Measurements from ENCODE around the gene P2RY6. TPM values are rescaled to one million over a fixed set of nuclear protein-coding genes. Genes with fewer than 3 reads are reported as not detected.
A peak's percentile ranks its signal among the peaks of the same experiment; 100 is the strongest.
"Not testable (repeated sequence)": the region's sequence is repeated elsewhere in the genome, so short reads cannot be mapped to it uniquely, and the experiment has no call there.

P2RY6 gene
- total and polyA plus RNA-seq, 12 donors = 0.33 to 5.9 (median 3.9) TPM

GRCh38 chr11:73269459-73270015 is 2.6 kb upstream of the P2RY6 start:
- intact Hi-C loops (cut with DNase I) = no loop called here
- WGBS, 4 donors = 85 to 92% (median 87%) methylated on average over 7 of the region's 7 CpGs
- H3K4me1 ChIP-seq (replicated peaks in 1 of 2) = no peaks in the 10 kb centered on the region
- no peaks in the 10 kb centered on the region for H3K9me3 ChIP-seq (replicated peaks in 1 of 3)
- H3K4me3 ChIP-seq = no peak overlapping the region
- peaks cover 5% of the 10 kb centered on the region for H3K27me3 ChIP-seq
- TF ChIP-seq POLR2A (IDR thresholded peaks at IDR 0.05) (no peak), CTCF (IDR thresholded peaks at IDR 0.05) (no peak)
- H3K36me3 ChIP-seq (replicated peaks in 1 of 2) = no peaks in the 10 kb centered on the region
- no peak overlapping the region for H3K27ac ChIP-seq
- DNase-seq = peak in 3 of 7 donors; percentile 13 to 45 (median 17)

- no peaks in the 10 kb centered on the region for H3K27me3 ChIP-seq
- H3K4me1 ChIP-seq (replicated peaks in 1 of 2) = no peaks in the 10 kb centered on the region
- no peaks in the 10 kb centered on the region for H3K9me3 ChIP-seq (replicated peaks in 1 of 3)
- intact Hi-C loops (cut with DNase I) = no loop called here
- H3K36me3 ChIP-seq (replicated peaks in 1 of 2) = no peaks in the 10 kb centered on the region
- WGBS, 4 donors = 86 to 100% (median 93%) methylated on average over 2 to 7 of the region's 7 CpGs
- TF ChIP-seq CTCF (IDR thresholded peaks at IDR 0.05) = no peak
- no peak for TF ChIP-seq POLR2A (IDR thresholded peaks at IDR 0.05)
- no peak overlapping the region for H3K4me3 ChIP-seq
- DNase-seq = peak in 3 of 7 donors; percentile 10 to 37 (median 20)
- H3K27ac ChIP-seq = no peak overlapping the region
These were observed 1.9 kb upstream of the P2RY6 start for GRCh38 chr11:73270016-73270854.

GRCh38 chr11:73270855-73271477 is 1.2 kb upstream of the P2RY6 start:
- Histone ChIP-seq H3K4me3 (no peak overlapping the region), H3K9me3 (replicated peaks in 1 of 3) (no peaks in the 10 kb centered on the region), H3K27ac (no peak overlapping the region), H3K36me3 (replicated peaks in 1 of 2) (no peaks in the 10 kb centered on the region), H3K4me1 (replicated peaks in 1 of 2) (no peaks in the 10 kb centered on the region), H3K27me3 (no peaks in the 10 kb centered on the region)
- TF ChIP-seq CTCF (IDR thresholded peaks at IDR 0.05) = no peak
- no peak for TF ChIP-seq POLR2A (IDR thresholded peaks at IDR 0.05)
- intact Hi-C loops (cut with DNase I) = no loop called here
- 87 to 92% (median 90%) methylated on average over 18 of the region's 18 CpGs for WGBS, 4 donors
- peak in 3 of 7 donors; percentile 12 to 41 (median 18) for DNase-seq

DNA sequence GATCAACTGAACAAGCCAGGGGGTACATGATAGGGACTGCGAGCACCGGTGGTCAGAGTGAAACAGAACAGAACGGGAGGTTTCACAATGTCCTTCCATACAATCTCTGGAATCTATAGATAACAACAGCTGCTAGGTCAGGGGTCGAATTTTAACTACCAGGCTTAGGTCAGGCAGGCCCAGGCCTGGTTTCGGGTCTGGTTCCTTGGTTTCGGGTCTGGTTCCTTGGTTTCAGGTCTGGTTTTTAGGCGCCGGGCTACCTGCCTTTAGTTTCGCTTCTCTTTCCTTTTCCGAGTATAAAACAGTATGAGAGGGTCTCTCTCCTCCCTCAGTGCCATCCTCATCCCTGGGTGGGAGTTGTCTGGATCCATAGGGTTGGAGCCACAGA is 666 bp upstream of the P2RY6 start:
- peak in 1 of 7 donors; percentile 7 for DNase-seq
- WGBS, 4 donors = 75 to 83% (median 79%) methylated on average over 10 of the region's 10 CpGs
- H3K9me3 ChIP-seq (replicated peaks in 1 of 3); H3K4me3 ChIP-seq; intact Hi-C loops (cut with DNase I); H3K27me3 ChIP-seq; H3K36me3 ChIP-seq (replicated peaks in 1 of 2); H3K4me1 ChIP-seq (replicated peaks in 1 of 2): not testable (repeated sequence)
- H3K27ac ChIP-seq = peak overlapping the region in 2 of 5 donors; percentile 17 to 49
